HepG2 (cell line): ENCODE measurements around the gene RPTOR. TPM values are rescaled to one million over a fixed set of nuclear protein-coding genes. Genes with fewer than 3 reads are reported as not detected.
A peak's percentile ranks its signal among the peaks of the same experiment; 100 is the strongest.

Source experiments
- ATAC-seq: fragments of 200-7000 bp; cut with Tn5 transposase; 3 replicates; pipeline ENCODE4 v1.9.1; 2020; ENCODE audit warnings: mild to moderate bottlenecking, moderate library complexity
- BruUV-seq: library from RNA; stranded (reverse); fragments of 400-500 nt; replicated peaks from 2 replicates; lab custom pipeline; 2021; lab: Mats Ljungman, UMichigan
- CTCF ChIA-PET: fragments of 300-600 bp; formaldehyde crosslinking; extraction: SDS; loops from one replicate; lab custom pipeline; 2021; ENCODE audit warnings: low total read pairs, inconsistent platforms, low intra/inter-chr PET ratio; lab: Yijun Ruan, JAX
- POLR2A ChIA-PET: fragments of 350-600 bp; sonication (Branson Sonifier 250); formaldehyde crosslinking; loops from one replicate; lab custom pipeline; 2020; ENCODE audit warnings: antibody characterized with exemption, inconsistent platforms; lab: Yijun Ruan, JAX
- DNase-seq: peaks from one replicate; pipeline ENCODE4 v3.0.0-alpha.2; 2015; ENCODE audit warnings: low spot score
- FAIRE-seq: peaks from 3 replicates; lab custom pipeline; 2011; peaks lifted over from hg19 to GRCh38; lab: Jason Lieb, UNC
- H2AFZ ChIP-seq: one replicate; pipeline ENCODE4 v1.6.1; 2011; ENCODE audit warnings: low read length, inconsistent platforms
- H3K27ac ChIP-seq: fragments of 300-600 bp; 3 replicates; pipeline ENCODE4 v1.8.0; 2011; ENCODE audit warnings: mixed run types, mild to moderate bottlenecking, mixed read lengths, low read length, inconsistent platforms; ENCODE audit not compliant: insufficient read depth; ENCODE audit errors: extremely low read length
- H3K27me3 ChIP-seq, 2 experiments: fragments of 200-600 bp in 1 of 2; 2 replicates in 1 of 2; 3 replicates in 1 of 2; pipeline versions ENCODE4 v1.6.0 to v1.8.0; 2011; ENCODE audit warnings: low read length in 2 of 2, mild to moderate bottlenecking in 2 of 2, moderate library complexity in 2 of 2, inconsistent platforms in 1 of 2; ENCODE audit not compliant: insufficient read depth in 2 of 2, control insufficient read depth in 1 of 2
- H3K36me3 ChIP-seq, 2 experiments: fragments of 200-600 bp in 1 of 2; replicated peaks in 1 of 2; 2 replicates in 1 of 2; 3 replicates in 1 of 2; pipeline versions ENCODE4 v1.5.1 to v1.8.0; 2011; ENCODE audit warnings: low read length in 2 of 2, inconsistent platforms in 1 of 2; ENCODE audit not compliant: insufficient read depth in 2 of 2, control insufficient read depth in 1 of 2
- H3K4me1 ChIP-seq: 2 replicates; pipeline ENCODE4 v1.5.1; 2012; ENCODE audit warnings: low read length, inconsistent platforms; ENCODE audit not compliant: insufficient read depth
- H3K4me2 ChIP-seq: 2 replicates; pipeline ENCODE4 v1.6.0; 2011; ENCODE audit warnings: low read depth, low read length, inconsistent platforms
- H3K4me3 ChIP-seq, 3 experiments: fragments of 200-600 bp in 1 of 3; sonication (generic), shearing (Covaris generic) in 1 of 3; replicated peaks in 1 of 3; 2 replicates each; pipeline ENCODE4 v1.5.1; 2011 to 2016; ENCODE audit warnings: low read length in 3 of 3, inconsistent platforms in 2 of 3, low read depth in 2 of 3, mild to moderate bottlenecking in 2 of 3, control low read depth in 1 of 3, mixed read lengths in 1 of 3; ENCODE audit not compliant: insufficient read depth in 1 of 3
- H3K79me2 ChIP-seq: one replicate; pipeline ENCODE4 v1.6.1; 2011; ENCODE audit warnings: low read length, inconsistent platforms; ENCODE audit not compliant: insufficient read depth
- H3K9ac ChIP-seq: 2 replicates; pipeline ENCODE4 v1.6.0; 2011; ENCODE audit warnings: mild to moderate bottlenecking, low read depth, low read length, inconsistent platforms; ENCODE audit not compliant: insufficient read depth
- H3K9me3 ChIP-seq: 2 replicates; pipeline ENCODE4 v1.5.1; 2012; ENCODE audit warnings: mild to moderate bottlenecking, low read length
- H4K20me1 ChIP-seq: 2 replicates; pipeline ENCODE4 v1.6.0; 2011; ENCODE audit warnings: inconsistent platforms, mild to moderate bottlenecking, low read length, moderate library complexity; ENCODE audit not compliant: insufficient read depth
- CREB1 ChIP-seq, 2 experiments: fragments of 450-650 bp in 1 of 2; IDR thresholded peaks; 2 replicates each; pipeline ENCODE4 v1.6.1; 2016 to 2017; ENCODE audit warnings: control low read depth in 1 of 2, mild to moderate bottlenecking in 1 of 2, missing compliant biosample characterization in 1 of 2, missing genetic modification characterization in 1 of 2
- GTF2F1 ChIP-seq: fragments of 150-350 bp; IDR thresholded peaks from 2 replicates; pipeline ENCODE4 v1.6.1; 2014; ENCODE audit warnings: low read length
- HNRNPK ChIP-seq: fragments of 200-400 bp; formaldehyde crosslinking; IDR thresholded peaks from 2 replicates; pipeline ENCODE4 v1.6.1; 2018; ENCODE audit warnings: low read length, low read depth, moderate library complexity, mild to moderate bottlenecking; ENCODE audit not compliant: poor library complexity, severe bottlenecking
- ZBED4 ChIP-seq: sonication (generic); formaldehyde crosslinking; IDR thresholded peaks from 2 replicates; pipeline ENCODE4 v1.4.0; 2020; ENCODE audit warnings: missing genetic modification reagents, borderline replicate concordance
- ZFP36L1 ChIP-seq: sonication (generic); formaldehyde crosslinking; IDR thresholded peaks from 2 replicates; pipeline ENCODE4 v1.8.0; 2022; ENCODE audit warnings: mild to moderate bottlenecking, missing genetic modification reagents, moderate library complexity
- ZNF451 ChIP-seq: sonication (generic); formaldehyde crosslinking; IDR thresholded peaks from 2 replicates; pipeline ENCODE4 v1.5.0; 2020; ENCODE audit warnings: mild to moderate bottlenecking, missing genetic modification reagents
- ZNF749 ChIP-seq: sonication (generic); formaldehyde crosslinking; IDR thresholded peaks from 2 replicates; pipeline ENCODE4 v1.8.0; 2022; ENCODE audit warnings: mild to moderate bottlenecking, missing genetic modification reagents, moderate library complexity, borderline replicate concordance
- ZSCAN25 ChIP-seq: sonication (generic); formaldehyde crosslinking; IDR thresholded peaks from 2 replicates; pipeline ENCODE4 v1.8.0; 2022; ENCODE audit warnings: mild to moderate bottlenecking, missing genetic modification reagents
- WGBS: methylation state at CpG from one replicate; pipeline ENCODE4 v1.1.6; 2017; ENCODE audit warnings: low lambda C conversion rate; 5-methylcytosine and 5-hydroxymethylcytosine counted together
- in situ Hi-C: cut with HindIII; loops from 2 replicates; pipeline ENCODE4 v1.10.0; 2017; ENCODE audit warnings: low pct_unique_long_range_greater_than_20kb; ENCODE audit not compliant: extremely low pct_ligation_motif_present
- intact Hi-C: fragments of 100-400 bp; cut with micrococcal nuclease; formaldehyde crosslinking; loops from one replicate; pipeline ENCODE4 v1.10.0; 2022; ENCODE audit not compliant: unreplicated experiment
- polyA plus RNA-seq, 8 experiments: library from polyadenylated mRNA; depleted of rRNA in 3 of 8; stranded (reverse) in 7 of 8; unstranded in 1 of 8; fragments of >200 nt; fragmentation: Illumina TruSeq in 4 of 8; extraction: Trizol in 4 of 8; gene quantifications; 2 replicates each; pipeline versions ENCODE4 v1.2.1 to v1.2.3, GENCODE V29; 2011 to 2016; ENCODE audit warnings: low read depth in 4 of 8, missing spikeins in 1 of 8, mixed read lengths in 1 of 8; ENCODE audit not compliant: insufficient read depth in 1 of 8
- total RNA-seq, 5 experiments: library from RNA; depleted of rRNA; stranded (reverse); fragments of >200 nt; fragmentation: Illumina TruSeq; extraction: Trizol; gene quantifications; 2 replicates each; pipeline ENCODE4 v1.2.3, GENCODE V29; 2016; ENCODE audit warnings: low read depth in 1 of 5
- TF ChIP-seq, protein P1 (sequence below): sonication (generic); formaldehyde crosslinking; IDR thresholded peaks from 2 replicates; pipeline ENCODE4 v1.4.0; 2020; ENCODE audit warnings: missing genetic modification reagents
- TF ChIP-seq, protein P2 (sequence below): sonication (generic); formaldehyde crosslinking; IDR thresholded peaks from 2 replicates; pipeline ENCODE4 v1.8.1; 2023; ENCODE audit warnings: mild to moderate bottlenecking, missing genetic modification reagents

The RPTOR gene
- total and polyA plus RNA-seq, 2 of the 13 experiments (the other 11 are each of a cell fraction or from before 2014, with no cell fraction given), result 6.6 to 25.3 TPM

GRCh38 chr17:80659651-80660050, 115.0 kb downstream of the RPTOR start (continued):
- TF ChIP-seq, protein P1, sequence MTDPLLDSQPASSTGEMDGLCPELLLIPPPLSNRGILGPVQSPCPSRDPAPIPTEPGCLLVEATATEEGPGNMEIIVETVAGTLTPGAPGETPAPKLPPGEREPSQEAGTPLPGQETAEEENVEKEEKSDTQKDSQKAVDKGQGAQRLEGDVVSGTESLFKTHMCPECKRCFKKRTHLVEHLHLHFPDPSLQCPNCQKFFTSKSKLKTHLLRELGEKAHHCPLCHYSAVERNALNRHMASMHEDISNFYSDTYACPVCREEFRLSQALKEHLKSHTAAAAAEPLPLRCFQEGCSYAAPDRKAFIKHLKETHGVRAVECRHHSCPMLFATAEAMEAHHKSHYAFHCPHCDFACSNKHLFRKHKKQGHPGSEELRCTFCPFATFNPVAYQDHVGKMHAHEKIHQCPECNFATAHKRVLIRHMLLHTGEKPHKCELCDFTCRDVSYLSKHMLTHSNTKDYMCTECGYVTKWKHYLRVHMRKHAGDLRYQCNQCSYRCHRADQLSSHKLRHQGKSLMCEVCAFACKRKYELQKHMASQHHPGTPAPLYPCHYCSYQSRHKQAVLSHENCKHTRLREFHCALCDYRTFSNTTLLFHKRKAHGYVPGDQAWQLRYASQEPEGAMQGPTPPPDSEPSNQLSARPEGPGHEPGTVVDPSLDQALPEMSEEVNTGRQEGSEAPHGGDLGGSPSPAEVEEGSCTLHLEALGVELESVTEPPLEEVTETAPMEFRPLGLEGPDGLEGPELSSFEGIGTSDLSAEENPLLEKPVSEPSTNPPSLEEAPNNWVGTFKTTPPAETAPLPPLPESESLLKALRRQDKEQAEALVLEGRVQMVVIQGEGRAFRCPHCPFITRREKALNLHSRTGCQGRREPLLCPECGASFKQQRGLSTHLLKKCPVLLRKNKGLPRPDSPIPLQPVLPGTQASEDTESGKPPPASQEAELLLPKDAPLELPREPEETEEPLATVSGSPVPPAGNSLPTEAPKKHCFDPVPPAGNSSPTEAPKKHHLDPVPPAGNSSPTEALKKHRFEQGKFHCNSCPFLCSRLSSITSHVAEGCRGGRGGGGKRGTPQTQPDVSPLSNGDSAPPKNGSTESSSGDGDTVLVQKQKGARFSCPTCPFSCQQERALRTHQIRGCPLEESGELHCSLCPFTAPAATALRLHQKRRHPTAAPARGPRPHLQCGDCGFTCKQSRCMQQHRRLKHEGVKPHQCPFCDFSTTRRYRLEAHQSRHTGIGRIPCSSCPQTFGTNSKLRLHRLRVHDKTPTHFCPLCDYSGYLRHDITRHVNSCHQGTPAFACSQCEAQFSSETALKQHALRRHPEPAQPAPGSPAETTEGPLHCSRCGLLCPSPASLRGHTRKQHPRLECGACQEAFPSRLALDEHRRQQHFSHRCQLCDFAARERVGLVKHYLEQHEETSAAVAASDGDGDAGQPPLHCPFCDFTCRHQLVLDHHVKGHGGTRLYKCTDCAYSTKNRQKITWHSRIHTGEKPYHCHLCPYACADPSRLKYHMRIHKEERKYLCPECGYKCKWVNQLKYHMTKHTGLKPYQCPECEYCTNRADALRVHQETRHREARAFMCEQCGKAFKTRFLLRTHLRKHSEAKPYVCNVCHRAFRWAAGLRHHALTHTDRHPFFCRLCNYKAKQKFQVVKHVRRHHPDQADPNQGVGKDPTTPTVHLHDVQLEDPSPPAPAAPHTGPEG (CRISPR knock-in tag), result no peak
- no peak for TF ChIP-seq GTF2F1
- TF ChIP-seq CREB1 (IDR thresholded peaks at IDR 0.05), result no peak
- no peak for TF ChIP-seq CREB1 (CRISPR knock-in tag; IDR thresholded peaks at IDR 0.05)
- no peak for TF ChIP-seq ZFP36L1 (CRISPR knock-in tag)

- H3K4me1 ChIP-seq, result peaks cover 88% of the 10 kb centered on the region
- no peaks in the 10 kb centered on the region for H3K27me3 ChIP-seq
- no TSS peak for BruUV-seq
- no peak overlapping the region for H3K4me2 ChIP-seq
- peaks cover 81% of the 10 kb centered on the region for H3K79me2 ChIP-seq
- POLR2A ChIA-PET, result no interaction called here
- no peak for DNase-seq
- H3K36me3 ChIP-seq, result no peaks in the 10 kb centered on the region; a peak in 1 of 5 replicates
- no peaks in the 10 kb centered on the region for H3K9me3 ChIP-seq
- CTCF ChIA-PET, result interaction anchor here (0.6 kb wide), 1 partner anchor 1356 kb away, joined by 3 read pairs; no protein-coding TSS in a partner anchor
- intact Hi-C loops (no loop called here), in situ Hi-C loops (no loop called here)
- no peak overlapping the region for H3K4me3 ChIP-seq
- H3K27ac ChIP-seq, result no peak overlapping the region
- no peak for ATAC-seq
- no peak overlapping the region for H3K9ac ChIP-seq
- no peaks in the 10 kb centered on the region; the same call in 1 of the 2 replicates for H4K20me1 ChIP-seq
- 96% methylated on average over 13 of the region's 13 CpGs for WGBS
- no peak overlapping the region for H2AFZ ChIP-seq
- FAIRE-seq, result no peak
- TF ChIP-seq ZSCAN25 (CRISPR knock-in tag), result no peak
- TF ChIP-seq ZNF749 (CRISPR knock-in tag), result no peak
- TF ChIP-seq ZBED4, result no peak
- TF ChIP-seq HNRNPK, result peak; percentile 31
- no peak for TF ChIP-seq ZNF451 (CRISPR knock-in tag)
- TF ChIP-seq, protein P2, sequence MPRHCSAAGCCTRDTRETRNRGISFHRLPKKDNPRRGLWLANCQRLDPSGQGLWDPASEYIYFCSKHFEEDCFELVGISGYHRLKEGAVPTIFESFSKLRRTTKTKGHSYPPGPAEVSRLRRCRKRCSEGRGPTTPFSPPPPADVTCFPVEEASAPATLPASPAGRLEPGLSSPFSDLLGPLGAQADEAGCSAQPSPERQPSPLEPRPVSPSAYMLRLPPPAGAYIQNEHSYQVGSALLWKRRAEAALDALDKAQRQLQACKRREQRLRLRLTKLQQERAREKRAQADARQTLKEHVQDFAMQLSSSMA (CRISPR knock-in tag), result no peak
These were observed 116.0 kb downstream of the RPTOR start for GRCh38 chr17:80660527-80661198.
